ENCODE measurements around the gene GRHL3.

DNA sequence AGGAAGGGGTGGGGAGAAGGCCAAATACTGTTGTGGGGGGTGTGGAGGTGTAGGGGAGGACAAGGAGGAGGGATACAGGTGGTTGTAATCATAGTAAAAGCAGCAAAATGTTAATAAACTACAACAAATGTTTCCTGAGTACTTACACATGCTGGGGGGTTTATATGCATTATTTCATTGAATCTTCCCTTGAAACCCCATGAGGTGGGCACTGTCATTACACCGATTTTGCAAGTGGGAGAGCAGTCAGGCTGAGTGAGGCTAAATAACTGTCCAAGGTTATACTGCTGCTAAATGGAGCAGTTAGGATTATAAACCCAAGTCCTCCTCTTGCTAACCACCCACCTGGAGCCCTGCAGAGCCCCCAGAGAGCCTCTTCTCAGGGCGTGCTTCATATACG lies 14.4 kb upstream of the GRHL3 start:
- TF ChIP-seq EZH2 (IDR thresholded peaks at IDR 0.05; ENCODE audit: borderline replicate concordance, low read depth, low read length, severe bottlenecking): no peak
- TF ChIP-seq, protein P1, sequence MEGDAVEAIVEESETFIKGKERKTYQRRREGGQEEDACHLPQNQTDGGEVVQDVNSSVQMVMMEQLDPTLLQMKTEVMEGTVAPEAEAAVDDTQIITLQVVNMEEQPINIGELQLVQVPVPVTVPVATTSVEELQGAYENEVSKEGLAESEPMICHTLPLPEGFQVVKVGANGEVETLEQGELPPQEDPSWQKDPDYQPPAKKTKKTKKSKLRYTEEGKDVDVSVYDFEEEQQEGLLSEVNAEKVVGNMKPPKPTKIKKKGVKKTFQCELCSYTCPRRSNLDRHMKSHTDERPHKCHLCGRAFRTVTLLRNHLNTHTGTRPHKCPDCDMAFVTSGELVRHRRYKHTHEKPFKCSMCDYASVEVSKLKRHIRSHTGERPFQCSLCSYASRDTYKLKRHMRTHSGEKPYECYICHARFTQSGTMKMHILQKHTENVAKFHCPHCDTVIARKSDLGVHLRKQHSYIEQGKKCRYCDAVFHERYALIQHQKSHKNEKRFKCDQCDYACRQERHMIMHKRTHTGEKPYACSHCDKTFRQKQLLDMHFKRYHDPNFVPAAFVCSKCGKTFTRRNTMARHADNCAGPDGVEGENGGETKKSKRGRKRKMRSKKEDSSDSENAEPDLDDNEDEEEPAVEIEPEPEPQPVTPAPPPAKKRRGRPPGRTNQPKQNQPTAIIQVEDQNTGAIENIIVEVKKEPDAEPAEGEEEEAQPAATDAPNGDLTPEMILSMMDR (IDR thresholded peaks at IDR 0.05; ENCODE audit: extremely low read depth in 1 of 2, insufficient read depth in 1 of 2, low read depth in 1 of 2, low read length in 2 of 2): no peak
